Cardiac septum (tissue), 1 donor: ENCODE data around the gene TRIP13. TPM values are rescaled to one million over a fixed set of nuclear protein-coding genes. Genes with fewer than 3 reads are reported as not detected.
A peak's percentile ranks its signal among the peaks of the same experiment; 100 is the strongest.
"Not testable (repeated sequence)": the region's sequence is repeated elsewhere in the genome, so short reads cannot be mapped to it uniquely, and the experiment has no call there.

Experiments used
- DNase-seq: peaks from one replicate; pipeline ENCODE4 v3.0.0-alpha.2; 2020; ENCODE audit warnings: low spot score
- intact Hi-C: fragments of 100-400 bp; cut with DNase I; formaldehyde crosslinking; loops from one replicate; pipeline ENCODE4 v1.14.0; 2022
- total RNA-seq: library from RNA; stranded (reverse); fragmentation: NEBNext Ultra II Directional; extraction: Animal tissue kit (Norgen Biotek cat#: 25700); gene quantifications from one replicate; pipeline ENCODE4 v1.2.1, GENCODE V29; 2021
- donor health status: DM: no; HTN: no; CAD: no.

TRIP13 gene
- total RNA-seq, 1 donor from 2014 or later, result 0.57 TPM

GRCh38 chr5:853416-854090 lies 39.1 kb upstream of the TRIP13 start:
- intact Hi-C loops, result not testable (repeated sequence)
- DNase-seq, result peak; percentile 46

GRCh38 chr5:854217-854616 lies 38.5 kb upstream of the TRIP13 start:
- intact Hi-C loops, result no loop called here
- no peak for DNase-seq

GRCh38 chr5:854966-855743 lies 37.5 kb upstream of the TRIP13 start:
- intact Hi-C loops, result no loop called here
- no peak for DNase-seq

- intact Hi-C loops, result no loop called here
- DNase-seq, result no peak
Observed at GRCh38 chr5:855771-856530, 36.7 kb upstream of the TRIP13 start.

GRCh38 chr5:856531-857425 lies 35.9 kb upstream of the TRIP13 start:
- DNase-seq, result no peak
- intact Hi-C loops, result no loop called here

- no peak for DNase-seq
- intact Hi-C loops, result no loop called here
Observed at GRCh38 chr5:858726-859125, 34.0 kb upstream of the TRIP13 start.

GRCh38 chr5:859391-859790 lies 33.3 kb upstream of the TRIP13 start:
- no peak for DNase-seq
- intact Hi-C loops, result no loop called here

GRCh38 chr5:859798-860296 lies 32.8 kb upstream of the TRIP13 start:
- intact Hi-C loops, result no loop called here
- no peak for DNase-seq

GRCh38 chr5:860506-861150 lies 32.1 kb upstream of the TRIP13 start:
- DNase-seq, result no peak
- intact Hi-C loops, result no loop called here

GRCh38 chr5:861442-862366 lies 31.0 kb upstream of the TRIP13 start:
- no peak for DNase-seq
- intact Hi-C loops, result no loop called here

- no peak for DNase-seq
- intact Hi-C loops, result no loop called here
Observed at GRCh38 chr5:862367-863243, 30.1 kb upstream of the TRIP13 start.

GRCh38 chr5:863244-863805 lies 29.4 kb upstream of the TRIP13 start:
- intact Hi-C loops, result no loop called here

GRCh38 chr5:864492-865167 lies 28.1 kb upstream of the TRIP13 start:
- intact Hi-C loops, result no loop called here
- no peak for DNase-seq

More at GRCh38 chr5:863244-863805, 29.4 kb upstream of the TRIP13 start:
- no peak for DNase-seq

GRCh38 chr5:865168-865521 lies 27.5 kb upstream of the TRIP13 start:
- intact Hi-C loops, result no loop called here
- no peak for DNase-seq

GRCh38 chr5:865771-866170 lies 26.9 kb upstream of the TRIP13 start:
- DNase-seq, result no peak
- intact Hi-C loops, result no loop called here

- no peak for DNase-seq
- intact Hi-C loops, result no loop called here
Observed at GRCh38 chr5:867300-867870, 25.3 kb upstream of the TRIP13 start.
